Activated CD4-positive, alpha-beta T cell treated with anti-CD3 and anti-CD28 coated beads for 1 hour (primary cell): ENCODE results near the gene MYO18A.
"Not testable (repeated sequence)": the region's sequence is repeated elsewhere in the genome, so short reads cannot be mapped to it uniquely, and the experiment has no call there.

Experiments used
- DNase-seq: peaks from one replicate; pipeline ENCODE4 v3.0.0-alpha.2; 2020

The MYO18A gene, protein sequence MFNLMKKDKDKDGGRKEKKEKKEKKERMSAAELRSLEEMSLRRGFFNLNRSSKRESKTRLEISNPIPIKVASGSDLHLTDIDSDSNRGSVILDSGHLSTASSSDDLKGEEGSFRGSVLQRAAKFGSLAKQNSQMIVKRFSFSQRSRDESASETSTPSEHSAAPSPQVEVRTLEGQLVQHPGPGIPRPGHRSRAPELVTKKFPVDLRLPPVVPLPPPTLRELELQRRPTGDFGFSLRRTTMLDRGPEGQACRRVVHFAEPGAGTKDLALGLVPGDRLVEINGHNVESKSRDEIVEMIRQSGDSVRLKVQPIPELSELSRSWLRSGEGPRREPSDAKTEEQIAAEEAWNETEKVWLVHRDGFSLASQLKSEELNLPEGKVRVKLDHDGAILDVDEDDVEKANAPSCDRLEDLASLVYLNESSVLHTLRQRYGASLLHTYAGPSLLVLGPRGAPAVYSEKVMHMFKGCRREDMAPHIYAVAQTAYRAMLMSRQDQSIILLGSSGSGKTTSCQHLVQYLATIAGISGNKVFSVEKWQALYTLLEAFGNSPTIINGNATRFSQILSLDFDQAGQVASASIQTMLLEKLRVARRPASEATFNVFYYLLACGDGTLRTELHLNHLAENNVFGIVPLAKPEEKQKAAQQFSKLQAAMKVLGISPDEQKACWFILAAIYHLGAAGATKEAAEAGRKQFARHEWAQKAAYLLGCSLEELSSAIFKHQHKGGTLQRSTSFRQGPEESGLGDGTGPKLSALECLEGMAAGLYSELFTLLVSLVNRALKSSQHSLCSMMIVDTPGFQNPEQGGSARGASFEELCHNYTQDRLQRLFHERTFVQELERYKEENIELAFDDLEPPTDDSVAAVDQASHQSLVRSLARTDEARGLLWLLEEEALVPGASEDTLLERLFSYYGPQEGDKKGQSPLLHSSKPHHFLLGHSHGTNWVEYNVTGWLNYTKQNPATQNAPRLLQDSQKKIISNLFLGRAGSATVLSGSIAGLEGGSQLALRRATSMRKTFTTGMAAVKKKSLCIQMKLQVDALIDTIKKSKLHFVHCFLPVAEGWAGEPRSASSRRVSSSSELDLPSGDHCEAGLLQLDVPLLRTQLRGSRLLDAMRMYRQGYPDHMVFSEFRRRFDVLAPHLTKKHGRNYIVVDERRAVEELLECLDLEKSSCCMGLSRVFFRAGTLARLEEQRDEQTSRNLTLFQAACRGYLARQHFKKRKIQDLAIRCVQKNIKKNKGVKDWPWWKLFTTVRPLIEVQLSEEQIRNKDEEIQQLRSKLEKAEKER (N-terminal part only)

DNA sequence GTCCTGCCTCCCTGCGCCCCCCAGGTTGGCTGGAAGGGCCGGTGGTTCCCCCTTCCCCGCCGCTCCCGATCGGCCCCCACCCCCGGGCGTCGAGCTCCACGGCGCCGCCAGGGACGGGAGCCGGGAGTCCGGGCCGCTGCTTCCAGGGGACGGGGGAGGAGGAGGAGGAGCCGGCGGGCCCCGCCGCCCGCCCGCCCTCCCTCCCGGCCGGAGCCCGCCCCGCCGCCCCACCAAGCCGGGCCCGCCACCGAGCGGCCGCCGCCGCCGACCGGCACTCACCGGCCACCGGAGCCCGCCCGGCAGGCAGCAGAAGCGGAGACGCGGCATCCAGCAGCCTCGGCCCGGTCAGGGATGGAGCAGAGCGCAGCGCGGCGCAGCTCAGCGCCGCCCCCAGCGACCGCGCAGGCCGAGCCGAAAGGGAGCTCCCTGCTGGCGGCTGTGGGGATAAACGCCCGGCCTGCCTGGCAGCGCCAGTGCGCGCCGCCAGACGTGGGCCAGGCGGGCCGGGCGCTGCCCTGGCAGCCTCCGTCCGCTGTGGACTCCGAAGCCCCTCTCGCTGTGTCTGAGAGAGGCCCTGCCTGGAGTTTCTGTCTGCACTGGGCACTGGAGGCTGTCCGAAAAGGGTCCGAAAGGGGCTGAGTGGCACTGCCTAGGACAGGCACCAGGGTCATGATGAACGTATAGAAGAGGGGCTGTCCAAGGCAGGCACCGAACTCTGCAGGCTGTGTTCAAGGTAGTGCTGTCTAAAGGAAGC, at the start of gene MYO18A:
Gene MYO18A (minus strand): TSS at position 365 of the 754 bp plus-strand sequence. CDS start 13,458 bp downstream, outside the sequence.
- peak; percentile 65 for DNase-seq

DNA sequence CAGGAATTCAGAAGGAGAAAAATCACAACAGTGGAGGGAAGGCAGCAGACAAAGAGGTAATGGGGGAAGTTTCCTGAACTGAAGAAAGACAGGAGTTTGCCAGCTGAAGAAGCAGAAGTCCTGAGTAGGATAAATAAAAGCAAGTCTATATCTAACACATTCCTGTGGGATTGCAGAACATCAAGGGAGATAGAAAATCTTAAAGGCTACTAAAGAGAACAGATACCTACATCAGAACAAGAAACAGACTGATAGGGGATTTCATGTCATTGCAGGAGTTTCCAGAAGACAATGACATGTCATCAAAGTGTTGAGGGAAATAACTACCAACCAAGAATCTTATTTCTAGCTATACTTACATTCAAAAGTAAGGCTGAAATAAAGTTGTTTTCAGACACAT, 45.2 kb upstream of the MYO18A start:
- no peak for DNase-seq

DNA sequence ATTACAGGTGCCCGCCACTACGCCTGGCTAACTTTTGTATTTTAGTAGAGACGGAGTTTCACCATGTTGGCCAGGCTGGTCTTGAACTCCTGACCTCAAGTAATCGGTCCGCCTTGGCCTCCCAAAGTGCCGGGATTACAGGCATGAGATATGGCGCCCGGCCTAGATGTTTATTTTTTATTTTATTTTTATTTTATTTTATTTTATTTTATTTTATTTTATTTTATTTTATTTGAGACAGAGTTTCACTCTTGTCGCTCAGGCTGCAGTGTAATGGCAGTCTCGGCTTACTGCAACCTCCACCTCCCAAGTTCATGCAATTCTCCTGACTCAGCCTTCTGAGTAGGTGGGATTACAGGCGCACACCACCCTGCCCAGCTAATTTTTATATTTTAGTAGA, 41.1 kb upstream of the MYO18A start:
- DNase-seq: not testable (repeated sequence)

DNA sequence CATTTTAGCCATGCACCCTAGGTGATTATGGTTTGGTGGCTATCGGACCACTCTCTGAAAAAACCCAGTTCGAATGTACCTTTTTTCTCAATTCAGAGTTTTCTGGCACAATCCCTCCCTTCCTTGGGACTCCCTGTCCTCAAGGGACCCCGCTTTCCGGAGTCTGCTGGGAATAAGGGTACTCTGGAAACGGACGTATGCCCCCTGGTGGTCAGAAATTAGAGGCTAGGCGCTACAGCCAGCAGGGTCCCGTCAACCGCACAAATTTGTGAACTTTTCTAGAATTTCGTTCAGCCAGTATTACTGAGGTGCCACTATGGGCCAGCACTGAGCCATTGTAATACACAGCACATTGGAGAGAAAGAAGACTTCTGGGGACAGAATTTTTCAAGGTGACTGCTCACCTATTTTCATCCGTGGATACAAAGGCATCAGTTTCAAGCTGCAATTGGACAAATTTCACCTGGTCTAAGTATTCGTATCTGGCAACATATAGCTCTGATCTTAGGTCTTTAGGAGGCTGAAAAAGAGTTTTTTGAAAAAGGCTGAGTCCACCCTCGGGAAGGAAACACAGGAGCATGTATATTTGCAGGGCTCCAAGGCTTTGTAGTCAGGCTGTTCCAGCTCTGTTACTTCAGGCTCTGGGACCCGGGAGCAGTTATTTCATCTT, 39.3 kb upstream of the MYO18A start:
- DNase-seq: peak; percentile 50

DNA sequence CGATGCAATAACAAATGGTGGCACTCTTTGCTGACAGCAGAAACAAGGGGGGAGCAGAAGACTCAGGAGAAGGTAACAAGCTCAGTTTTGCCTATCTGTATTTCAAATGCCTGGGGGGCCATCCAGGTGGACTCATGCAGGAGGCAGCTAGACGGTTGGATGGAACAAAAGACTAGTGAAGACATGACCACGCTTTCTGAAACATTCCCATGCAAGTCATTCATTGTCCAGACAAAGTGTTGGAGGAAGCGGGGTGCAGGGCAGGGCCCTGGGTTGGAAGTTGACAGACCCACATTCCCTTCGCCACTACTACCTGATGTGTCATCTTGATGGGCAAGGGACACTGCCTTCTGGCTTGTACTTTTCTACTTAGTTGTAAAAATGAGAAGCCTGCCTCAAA, 36.7 kb upstream of the MYO18A start:
- no peak for DNase-seq

DNA sequence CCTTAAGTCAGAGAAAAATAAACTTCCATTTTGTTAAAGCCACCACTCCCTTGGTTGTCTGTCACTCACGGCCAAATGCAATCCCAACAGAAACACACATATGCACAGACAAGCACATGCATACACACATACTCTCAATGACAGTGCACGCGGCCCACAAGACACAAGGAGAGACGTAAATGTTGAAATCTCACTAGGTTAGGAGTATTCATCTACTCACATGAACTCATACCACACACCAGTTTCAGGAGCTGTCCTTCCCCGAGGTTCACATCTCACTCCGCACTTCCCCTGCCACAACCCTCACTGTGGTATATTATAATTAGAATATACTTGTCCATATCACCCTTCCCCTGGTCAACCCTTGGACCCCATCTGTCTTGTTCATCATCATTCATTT, 36.0 kb upstream of the MYO18A start:
- DNase-seq: no peak

DNA sequence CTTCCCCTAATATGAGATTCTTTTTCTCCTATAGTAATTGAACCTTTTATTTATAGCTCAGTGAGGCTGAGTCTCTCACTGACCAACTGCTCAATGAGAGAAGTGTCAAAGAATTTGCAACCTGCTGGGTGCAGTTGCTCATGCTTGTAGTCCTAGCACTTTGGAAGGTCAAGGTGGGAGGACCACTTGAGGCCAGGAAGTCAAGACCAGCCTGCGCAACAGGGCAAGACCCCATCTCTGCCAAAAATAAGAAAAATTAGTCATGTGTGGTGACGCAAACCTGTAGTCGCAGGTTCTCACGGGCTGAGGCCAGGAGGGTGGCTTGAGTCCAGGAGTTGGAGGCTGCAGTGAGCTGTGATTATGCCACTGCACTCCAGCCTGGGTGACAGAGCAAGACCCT, 35.5 kb upstream of the MYO18A start:
- no peak for DNase-seq

DNA sequence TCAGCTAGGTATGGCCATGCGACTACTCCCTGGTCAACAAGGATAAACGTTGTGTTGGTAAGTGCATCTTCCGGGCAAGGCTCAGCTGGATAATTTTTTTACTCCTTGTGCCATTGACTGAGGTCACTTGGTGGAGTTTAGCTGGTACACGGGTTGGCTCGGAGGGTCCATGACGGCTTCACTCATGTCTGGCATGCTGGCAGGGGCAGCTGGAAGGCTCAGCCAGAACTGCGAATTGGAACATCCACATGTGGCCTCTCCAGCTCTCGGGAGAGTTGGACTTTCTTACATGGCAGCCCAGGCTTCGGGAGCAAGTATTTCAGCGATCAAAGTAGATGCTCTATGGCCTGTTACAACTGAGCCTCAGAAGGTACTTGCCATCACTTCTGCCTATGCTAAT, 35.0 kb upstream of the MYO18A start:
- DNase-seq: no peak

DNA sequence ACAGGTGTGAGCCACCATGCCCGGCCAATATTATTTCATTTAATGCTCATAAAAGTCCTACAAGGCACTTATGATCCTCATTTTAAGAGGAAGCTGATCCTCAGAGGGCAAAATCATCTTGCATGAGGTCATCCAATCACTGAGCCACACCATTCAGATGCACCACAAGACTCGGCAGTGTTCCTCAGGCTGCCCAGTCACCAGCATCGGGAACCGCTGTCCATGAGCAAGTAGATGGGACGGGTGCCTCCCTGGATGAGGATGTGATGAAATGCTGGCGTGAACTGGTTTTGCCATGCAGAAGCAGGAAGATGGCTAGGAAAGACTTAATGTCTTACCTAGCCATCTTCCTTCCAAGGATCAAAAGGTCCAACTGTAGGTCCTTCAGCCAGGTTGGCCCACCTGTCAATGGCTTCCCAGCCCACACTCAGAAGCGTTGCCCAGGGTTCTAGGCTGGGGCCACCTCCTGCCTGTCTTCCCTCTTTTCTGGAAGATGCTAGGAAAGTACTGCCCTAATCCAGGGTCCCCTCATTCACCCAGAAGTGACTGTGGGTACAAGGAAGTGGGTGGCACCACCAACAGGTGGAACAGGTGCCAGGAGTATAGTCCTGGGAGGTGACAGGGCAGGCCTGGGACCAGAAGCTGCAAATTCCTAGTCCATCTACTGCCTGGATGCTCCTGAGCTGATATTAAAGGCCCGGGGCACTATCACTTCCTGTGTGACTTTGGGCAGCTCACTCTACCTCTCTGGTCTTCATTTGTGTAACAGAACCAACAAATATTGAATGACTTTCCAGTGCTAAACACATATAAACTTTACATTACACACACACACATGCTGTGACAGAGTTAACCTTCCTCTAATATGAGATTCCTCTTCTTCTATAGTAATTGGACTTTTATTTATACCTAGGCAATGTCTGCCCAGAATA, 34.3 kb upstream of the MYO18A start:
- no peak for DNase-seq

DNA sequence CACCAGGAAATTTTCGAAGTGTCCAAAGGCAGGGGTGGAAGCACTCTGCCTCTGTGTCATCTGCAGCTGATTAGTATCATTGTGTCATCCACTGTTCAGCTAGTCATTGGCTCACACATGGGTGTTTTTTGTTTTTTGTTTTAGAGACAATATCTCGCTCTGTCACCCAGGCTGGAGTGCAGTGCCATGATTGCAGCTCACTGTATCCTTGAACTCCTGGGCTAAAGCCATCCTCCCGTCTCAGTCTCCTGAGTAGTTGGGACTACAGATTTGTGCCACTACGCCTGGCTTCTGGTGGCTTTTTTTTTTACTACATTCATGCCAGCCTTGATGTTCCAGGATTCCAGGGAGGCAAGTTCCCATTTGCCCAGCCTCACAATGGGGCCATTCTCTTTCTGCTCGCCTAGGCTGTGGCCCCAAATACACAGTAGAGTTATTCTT, 32.5 kb upstream of the MYO18A start:
- DNase-seq: no peak

DNA sequence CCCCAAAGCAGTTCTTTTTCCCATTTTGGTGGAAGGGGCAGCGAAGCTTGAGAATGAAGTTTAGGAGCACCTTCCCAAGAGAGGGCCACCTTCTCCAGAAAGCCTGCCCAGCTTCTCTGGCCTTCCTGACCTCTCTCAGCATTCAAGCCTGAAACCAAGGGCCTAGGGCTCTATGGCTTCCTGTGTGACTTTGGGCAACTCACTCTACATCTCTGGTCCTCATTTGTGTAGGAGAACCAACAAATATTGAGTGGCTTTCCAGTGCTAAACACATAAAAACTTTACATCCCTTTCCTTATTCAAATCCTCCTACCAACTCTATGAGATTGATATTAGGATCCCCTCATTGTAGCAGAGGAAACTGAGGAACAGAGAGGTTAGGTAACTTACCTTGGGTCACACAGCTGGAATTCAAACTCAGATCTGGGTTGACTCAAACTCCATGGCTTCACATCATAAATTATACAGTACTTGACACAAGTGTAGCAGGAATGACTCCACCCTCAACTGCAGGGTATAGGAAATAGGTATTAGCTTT, 32.0 kb upstream of the MYO18A start:
- DNase-seq: no peak

DNA sequence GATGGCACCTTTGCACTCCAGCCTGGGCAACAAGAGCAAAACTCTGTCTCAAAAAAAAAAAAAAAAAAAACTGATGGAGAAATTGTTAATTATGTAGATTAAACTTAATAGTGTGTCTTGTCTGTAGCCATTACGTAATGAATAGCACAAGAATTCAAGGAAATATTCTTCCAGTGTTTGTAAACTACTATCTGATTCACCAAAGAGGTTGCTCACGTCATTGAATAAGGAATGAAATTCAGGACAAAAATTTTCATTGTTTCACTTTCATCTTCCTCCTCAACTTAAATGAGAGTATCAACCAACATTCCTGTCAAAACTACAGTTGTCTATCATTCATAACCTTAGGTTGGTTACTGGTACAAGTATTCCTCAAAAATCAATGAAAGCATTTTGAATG, 30.7 kb upstream of the MYO18A start:
- no peak for DNase-seq

DNA sequence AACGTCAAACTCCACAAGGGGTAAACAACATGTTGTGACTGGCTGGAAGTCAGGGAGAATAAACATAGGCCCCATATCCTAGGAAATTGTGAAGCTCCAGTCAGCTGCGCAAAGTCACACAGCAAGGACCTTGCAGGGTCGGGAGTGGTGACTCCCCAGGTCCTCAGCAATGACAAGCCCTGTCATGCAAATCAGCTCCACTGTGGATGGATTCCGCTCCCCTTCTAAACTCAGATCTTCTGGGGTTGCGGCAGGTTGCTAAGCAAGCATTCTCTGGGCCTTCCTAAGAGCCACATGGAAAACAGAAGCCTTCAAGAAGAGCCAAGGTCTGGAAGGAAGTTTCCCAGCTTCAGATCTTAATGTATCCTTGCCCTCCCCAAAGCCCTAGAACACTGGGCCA, 28.9 kb upstream of the MYO18A start:
- no peak for DNase-seq

DNA sequence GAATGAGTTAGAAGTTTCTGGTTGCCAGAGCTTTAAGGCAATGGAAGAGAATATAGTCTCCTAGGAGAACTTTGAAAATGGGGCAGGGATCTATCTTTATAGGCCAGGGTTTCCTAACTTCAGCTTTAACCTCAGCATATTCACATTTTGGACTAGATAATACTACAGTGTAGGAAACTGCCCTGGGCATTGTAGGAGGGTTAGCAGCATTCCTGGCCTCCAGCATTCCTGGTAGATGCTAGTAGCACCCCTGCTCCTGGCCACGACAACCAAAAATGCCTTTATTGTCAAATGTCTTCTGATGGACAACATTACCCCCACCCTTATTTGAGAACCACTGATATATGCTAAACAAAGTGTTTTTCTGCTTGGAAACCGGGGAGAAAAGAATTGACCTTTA, 27.8 kb upstream of the MYO18A start:
- DNase-seq: no peak

DNA sequence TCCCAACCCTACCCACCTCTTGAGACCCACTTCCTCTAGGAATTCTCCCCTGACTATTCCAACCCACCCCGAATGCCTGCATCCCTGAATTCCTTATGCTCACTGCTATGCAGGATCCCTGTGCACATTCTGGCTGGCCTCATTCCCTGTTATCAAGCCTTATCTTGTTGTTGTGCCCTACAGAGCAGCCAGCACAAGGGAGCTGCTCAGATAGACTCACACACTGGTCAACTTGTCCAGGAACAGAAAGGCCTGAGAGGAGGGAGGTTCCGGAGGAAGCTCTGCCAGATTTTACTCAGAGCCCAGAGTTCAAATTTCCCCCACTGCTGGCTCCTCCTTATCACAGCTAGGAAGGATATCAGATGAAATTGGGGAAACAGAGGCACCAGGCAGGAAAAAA, 24.8 kb upstream of the MYO18A start:
- DNase-seq: no peak

DNA sequence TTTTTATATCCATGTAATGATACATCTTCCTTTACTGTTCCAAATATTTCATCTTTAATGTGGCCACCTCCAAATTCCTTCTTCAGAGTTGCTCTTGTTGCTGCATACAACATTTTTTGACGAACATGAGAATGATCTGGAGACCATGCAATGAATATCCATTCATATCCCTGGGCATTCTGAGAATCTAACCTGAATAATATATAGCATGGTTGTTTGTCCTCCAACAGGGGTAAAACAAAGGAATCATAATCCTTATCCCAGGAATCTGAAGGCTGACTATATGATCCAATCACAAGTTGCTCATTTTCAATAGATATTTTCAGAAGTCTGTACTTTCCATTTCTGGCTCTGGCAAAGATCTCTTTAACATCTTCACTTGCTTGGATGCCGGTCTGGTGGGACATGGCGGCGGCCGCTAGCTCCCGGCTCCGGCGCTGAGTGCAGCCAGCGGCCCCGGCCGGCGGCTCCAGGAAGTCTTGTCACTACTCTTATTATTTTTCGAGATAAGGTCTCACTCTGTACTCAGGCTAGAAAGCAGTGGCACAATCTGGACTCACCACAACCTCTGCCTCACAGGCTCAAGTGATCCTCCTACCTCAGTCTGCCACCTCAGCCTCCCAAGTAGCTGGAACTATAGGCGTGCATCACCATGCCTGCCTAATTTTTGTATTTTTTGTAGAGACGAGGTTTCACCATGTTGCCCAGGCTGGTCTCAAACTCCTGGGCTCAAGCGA, 24.0 kb upstream of the MYO18A start:
- not testable (repeated sequence) for DNase-seq

DNA sequence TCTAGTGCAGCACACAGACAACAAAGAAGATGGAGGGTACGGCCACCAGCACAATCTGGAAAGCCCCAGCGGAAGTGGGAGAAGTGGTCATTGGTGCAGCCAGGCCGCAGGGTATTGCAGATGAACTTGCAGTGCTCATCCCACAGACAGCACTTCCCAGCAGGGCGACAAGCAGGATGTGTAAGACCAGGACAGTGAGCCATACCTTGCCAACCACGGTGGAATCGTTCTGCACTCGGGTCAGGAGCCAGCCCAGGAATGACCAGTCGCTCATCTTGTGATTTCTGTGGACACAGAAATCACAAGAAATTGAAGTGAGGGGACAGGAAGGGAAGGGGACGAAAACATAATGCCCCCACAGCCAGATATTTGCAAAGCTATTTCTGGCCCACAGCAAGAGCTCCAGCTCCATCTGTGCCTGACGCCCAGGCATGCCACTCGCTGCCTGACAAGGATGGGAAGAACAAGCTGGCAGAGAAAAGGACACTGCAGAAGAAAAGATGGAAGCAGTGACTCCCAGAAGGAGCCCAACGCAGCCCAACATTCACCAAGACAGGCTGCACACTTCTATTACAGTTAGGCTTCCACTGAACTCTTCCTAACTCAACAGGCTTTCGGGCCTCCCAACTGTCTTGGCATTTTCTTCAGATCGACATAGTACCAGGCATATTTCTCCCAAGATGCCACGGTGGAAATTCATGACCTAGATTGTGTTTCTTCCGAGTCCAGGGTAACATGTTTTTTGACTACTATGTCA, 17.5 kb upstream of the MYO18A start:
- DNase-seq: no peak

DNA sequence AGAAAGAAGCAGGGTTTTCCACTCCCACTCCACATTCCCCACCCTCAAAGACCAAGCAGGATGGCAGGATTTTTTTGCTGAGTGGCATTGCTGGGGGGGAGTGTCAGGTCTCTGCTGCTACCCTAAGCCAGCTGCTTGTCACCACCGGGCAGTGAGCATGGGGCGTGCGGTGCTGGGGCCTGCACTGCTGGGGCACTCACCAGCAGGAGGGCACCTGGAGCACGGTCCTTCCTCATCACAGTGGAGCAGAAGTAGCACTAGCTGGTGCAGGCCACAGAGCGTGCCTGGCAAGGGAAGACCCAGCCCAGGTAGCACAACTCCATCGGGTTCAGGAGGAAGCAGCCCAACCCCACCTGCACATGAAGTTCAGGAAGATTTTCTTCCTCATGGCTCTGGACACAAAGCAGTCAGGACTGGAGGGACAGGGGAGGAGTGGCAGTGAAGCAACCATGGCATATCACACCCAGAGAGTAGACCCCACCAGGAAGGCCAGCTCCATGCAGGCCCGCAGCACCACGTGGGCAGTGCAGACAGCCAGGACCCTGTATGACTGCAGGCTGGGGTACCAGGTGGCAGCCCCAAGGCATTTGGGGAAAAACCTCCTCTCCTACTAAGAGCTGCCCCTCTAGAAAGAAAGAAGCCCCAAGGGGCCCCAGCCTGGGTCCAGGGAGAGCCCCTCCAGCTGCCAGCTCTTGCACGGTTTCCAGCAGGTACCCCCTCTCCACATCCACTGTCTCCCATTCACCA, 16.7 kb upstream of the MYO18A start:
- DNase-seq: no peak
